Measurements from ENCODE around the gene COL25A1.

Gene COL25A1

DNA sequence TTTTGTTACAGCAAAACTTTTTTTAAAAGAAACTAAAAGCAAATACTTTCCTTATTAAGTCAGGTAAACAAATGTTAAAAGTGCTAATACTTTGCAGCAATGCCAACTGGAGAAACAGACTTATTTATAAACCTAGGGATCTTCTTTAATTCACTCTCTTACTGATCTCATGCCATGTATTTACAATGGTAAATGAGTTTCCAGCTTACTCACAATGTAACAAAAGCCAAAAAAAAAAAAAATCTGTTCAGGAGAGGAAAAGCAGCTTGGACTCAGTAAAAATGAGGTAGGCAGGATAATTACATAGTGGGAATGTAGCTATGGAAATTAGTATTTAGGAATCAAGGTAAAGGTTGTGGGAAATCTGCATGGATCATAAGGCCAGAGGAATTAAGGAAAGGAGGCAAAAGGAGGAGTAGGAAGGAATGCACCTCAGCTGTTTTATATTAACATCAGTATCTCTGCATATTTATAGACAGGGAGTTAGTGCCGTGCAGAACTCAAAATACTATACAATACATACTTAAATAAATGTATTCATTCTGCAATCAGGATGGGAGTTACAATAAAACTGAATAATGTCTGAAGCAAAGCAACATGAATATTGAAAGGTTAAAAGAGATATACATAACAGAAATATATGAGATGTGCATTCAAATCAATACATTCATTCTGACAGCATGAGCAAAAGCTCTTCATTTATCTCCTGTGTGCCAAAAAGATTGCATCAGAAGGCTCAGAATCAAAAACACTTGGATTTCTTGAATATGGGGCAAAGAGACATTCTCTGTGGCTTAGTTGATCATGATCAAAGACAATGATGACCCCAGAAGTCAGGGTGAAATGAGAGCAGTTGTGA, 481.7 kb downstream of the COL25A1 start:
- DNase-seq (ENCODE audit: low read depth in 3 of 3), result no peak

DNA sequence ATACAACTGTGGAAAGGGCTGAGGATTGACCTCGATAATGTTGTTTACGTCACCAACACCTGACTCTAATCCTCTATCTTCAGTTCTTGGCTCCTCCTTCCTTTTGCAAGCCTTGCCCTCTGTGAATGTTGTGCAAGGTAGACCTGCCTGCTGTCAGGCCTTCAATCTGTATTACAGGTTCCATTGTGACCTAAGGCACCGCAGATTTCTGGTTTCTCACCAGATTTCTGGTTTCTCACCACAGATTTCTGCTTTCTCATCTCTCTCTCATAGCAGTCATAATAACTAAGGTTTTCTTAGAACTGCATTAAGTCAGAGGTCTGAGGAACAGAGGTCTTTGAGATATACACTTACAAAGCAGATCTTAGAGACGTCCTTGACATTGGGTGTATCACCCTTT, 488.1 kb downstream of the COL25A1 start:
- DNase-seq (ENCODE audit: low read depth in 3 of 3), result no peak

DNA sequence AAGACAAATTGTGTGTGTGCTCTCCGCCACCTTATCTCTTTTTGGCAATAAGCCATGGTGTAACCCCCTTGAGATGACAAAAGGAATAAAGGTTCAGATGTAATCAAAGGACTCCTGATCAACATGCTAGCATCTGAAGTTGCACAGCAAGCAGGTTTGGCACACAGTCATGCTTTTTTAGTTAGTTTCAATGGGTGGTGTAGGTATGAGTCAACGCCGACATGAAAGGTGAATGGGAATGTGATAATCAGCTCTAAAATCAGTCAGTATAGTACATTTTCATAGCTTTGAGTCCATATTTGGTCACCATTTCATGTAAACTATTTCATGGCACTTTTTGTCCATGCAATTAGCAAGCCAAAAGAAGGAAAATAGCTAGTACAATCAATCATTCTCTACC, 489.2 kb downstream of the COL25A1 start:
- DNase-seq (ENCODE audit: low read depth in 3 of 3), result no peak

DNA sequence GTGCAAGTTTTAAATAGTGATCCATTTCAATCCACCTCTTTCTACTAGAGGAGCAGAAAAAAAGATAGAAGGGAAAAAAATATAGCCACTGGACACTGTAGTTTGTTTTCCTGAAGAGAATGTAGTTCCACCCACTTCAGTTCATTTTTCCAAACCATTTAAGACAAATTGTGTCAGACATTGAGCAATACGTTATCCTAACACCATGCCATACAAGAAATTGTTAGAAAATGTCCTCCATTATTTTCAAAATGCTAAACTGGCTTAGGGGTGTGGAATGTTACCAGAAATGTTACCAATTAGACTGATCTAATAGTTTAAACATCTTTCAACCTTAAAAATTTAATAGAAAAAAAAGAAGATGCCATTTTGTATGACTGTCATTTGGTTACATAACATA, 491.0 kb downstream of the COL25A1 start:
- no peak for DNase-seq (ENCODE audit: low read depth in 3 of 3)

GRCh38 chr4:108810087-108810486, 492.4 kb downstream of the COL25A1 start:
- no peak for DNase-seq (ENCODE audit: low read depth in 3 of 3)

- no peak for DNase-seq (ENCODE audit: low read depth in 3 of 3)
Measured at GRCh38 chr4:108804648-108805273, 497.7 kb downstream of the COL25A1 start.

GRCh38 chr4:108799306-108799705, 503.2 kb downstream of the COL25A1 start:
- DNase-seq (ENCODE audit: low read depth in 3 of 3), result no peak

DNA sequence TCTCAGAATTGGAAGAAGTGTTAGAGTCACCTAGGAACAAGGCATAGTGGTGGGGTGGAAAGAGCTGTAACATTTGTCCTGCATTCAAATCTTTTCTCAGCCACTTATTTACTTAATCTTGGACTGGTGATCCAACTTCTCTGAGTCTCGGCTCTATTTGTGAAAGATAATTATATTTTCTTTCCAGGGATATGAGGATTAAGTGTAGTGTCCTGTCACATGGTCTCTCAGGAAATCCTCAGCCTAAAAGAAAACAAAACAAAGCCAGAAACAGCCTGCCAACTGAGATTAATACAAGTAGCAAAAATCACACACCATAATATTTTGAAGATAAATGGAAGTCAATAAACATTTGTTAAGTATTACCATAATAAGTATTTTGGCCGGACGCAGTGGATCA, 506.3 kb downstream of the COL25A1 start:
- no peak for DNase-seq (ENCODE audit: low read depth in 3 of 3)

DNA sequence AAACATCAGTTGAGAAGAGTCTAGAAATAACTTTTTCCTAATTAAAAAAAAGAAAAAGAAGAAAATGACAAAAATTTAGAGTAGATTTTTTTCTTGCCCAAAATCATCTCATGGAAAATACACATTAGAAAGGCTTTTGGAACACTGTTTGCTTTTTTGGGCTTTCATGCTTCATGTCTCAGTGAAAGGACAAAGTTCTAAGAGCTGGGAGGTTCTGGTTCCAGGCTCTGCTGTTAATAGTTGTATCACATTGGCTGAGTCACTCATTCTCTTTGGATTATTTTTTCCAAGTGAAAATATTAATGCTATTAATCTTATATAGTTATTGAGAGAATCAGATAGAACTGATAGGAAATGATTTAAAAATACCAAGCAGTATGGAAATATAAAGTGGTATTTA, 506.7 kb downstream of the COL25A1 start:
- no peak for DNase-seq (ENCODE audit: low read depth in 3 of 3)

GRCh38 chr4:108794136-108794535, 508.3 kb downstream of the COL25A1 start:
- DNase-seq (ENCODE audit: low read depth in 3 of 3), result no peak

DNA sequence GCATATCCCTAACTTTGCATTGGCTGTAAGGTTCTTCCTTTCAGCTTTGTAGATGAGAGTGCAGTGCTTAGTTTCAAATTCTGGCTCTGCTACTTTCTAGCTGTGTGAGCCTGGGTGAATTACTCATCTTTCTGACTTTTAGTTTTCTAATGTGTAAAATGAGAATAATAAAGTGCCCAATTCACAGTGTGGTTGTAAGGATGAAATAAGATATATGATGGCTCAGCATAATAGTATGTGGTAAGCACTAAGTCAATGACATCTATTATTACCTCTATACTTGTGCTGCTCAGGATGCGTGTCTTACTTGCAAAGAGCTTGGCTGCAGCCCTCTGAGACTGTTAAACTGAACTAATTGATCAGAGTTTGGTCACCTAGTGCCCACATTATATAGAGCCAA, 509.0 kb downstream of the COL25A1 start:
- no peak for DNase-seq (ENCODE audit: low read depth in 3 of 3)

- DNase-seq (ENCODE audit: low read depth in 3 of 3), result no peak
Measured at GRCh38 chr4:108788731-108789130, 513.7 kb downstream of the COL25A1 start.

- DNase-seq (ENCODE audit: low read depth in 3 of 3), result no peak
Measured at GRCh38 chr4:108787724-108788123, 514.7 kb downstream of the COL25A1 start.

DNA sequence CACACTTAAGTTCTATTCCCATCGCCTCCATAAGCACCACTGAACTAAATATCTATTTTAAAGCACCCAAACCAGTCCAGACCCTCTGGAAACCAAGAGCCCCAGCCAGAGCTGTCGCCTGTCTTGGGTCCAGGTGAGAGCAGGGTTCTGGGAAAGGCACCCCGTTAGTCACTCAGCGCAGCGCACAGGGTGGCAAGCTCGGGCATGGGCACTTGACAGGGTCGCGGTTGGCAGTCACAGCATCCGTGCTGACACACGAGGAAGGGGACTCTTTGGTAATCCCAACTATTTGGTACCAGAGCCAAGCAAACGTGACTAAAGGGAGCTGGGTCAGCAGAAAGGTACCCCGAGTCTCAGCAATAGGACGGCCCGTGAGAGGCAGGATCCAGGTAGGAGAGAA, 515.4 kb downstream of the COL25A1 start:
- DNase-seq (ENCODE audit: low read depth in 3 of 3), result no peak

DNA sequence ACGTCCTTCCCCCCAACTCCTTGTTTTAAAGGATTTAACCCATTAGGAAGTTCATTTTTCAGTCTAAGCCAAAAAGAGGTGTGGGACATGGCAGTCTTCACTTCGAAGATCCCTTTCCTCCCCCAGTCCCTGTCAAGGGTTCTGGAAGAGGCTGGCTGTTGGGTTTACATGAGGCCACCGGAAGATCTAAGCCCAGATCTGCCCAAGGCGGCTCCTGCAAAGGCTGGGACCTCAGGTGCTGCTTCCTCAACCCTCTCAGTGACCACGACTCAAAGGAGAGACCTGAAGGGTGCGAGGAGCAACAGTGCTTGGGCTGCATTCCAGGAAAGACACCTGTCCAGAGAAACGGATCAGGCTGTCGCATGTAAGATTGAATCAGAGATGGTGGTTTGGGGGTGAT, 516.1 kb downstream of the COL25A1 start:
- no peak for DNase-seq (ENCODE audit: low read depth in 3 of 3)

GRCh38 chr4:108783665-108784463, 518.6 kb downstream of the COL25A1 start:
- DNase-seq (ENCODE audit: low read depth in 3 of 3), result no peak

- no peak for DNase-seq (ENCODE audit: low read depth in 3 of 3)
Measured at GRCh38 chr4:108779958-108780357, 522.5 kb downstream of the COL25A1 start.

GRCh38 chr4:108777388-108777787, 525.1 kb downstream of the COL25A1 start:
- DNase-seq (ENCODE audit: low read depth in 3 of 3), result no peak

- DNase-seq (ENCODE audit: low read depth in 3 of 3), result no peak
Measured at GRCh38 chr4:108775921-108776320, 526.5 kb downstream of the COL25A1 start.

DNA sequence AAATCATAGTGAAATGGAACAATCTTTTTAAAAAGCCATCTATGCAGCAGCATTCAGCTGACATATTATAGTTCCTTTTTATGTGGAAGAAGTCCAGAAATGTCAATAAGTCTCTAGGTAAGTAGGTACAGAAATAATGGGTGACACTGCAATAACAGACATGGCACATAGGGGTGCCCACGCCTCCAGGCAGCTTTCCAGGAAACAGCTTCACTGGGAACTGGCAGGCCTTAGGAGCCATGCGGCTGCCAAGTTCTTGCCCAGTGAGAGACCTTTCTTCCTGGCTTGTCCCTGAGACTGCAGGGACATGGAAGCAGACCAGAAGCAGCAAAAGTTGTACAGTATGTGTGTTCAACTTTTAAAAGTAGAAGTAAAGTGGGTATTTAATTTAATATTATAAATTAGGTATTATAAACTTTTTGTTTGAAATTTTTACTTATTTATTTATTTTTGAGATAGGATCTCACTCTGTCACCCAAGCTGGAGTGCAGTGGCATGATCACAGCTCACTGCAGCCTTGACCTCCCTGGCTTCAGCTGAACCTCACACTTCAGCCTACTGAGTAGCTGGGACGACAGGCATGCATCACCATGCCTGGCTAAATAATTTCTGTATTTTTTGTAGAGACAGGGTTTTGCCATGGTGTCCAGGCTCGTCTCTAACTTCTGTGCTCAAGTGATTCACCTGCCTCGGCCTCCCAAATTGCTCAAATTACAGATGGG, 527.5 kb downstream of the COL25A1 start:
- no peak for DNase-seq (ENCODE audit: low read depth in 3 of 3)

DNA sequence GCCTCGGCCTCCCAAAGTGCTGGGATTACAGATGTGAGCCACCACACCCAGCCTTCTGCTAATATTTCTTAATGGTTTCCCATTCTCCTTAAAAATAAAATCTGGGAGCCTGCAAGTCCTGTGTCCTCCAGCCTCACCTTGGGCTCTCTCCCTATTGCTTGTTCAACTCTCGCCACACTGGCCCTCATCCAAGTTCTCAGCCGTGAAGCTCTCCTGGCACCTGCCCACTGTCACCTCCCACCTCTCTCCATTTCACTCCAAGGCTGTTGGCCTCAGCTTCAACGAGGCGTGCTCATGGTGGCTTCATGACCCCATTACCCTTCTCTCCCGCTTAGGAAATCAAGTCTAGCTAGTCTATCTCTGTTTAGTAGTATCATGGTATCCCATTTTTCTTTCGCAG, 530.1 kb downstream of the COL25A1 start:
- DNase-seq (ENCODE audit: low read depth in 3 of 3), result no peak

GRCh38 chr4:108766058-108766457, 536.4 kb downstream of the COL25A1 start:
- DNase-seq (ENCODE audit: low read depth in 3 of 3), result no peak
